ENCODE measurements around the gene MAN1B1. TPM values are rescaled to one million over a fixed set of nuclear protein-coding genes. Genes with fewer than 3 reads are reported as not detected.

MAN1B1 gene
- 56.8 and 72.2 TPM in 2 replicates for total RNA-seq (2014; rRNA removed; shearing (Covaris generic))

DNA sequence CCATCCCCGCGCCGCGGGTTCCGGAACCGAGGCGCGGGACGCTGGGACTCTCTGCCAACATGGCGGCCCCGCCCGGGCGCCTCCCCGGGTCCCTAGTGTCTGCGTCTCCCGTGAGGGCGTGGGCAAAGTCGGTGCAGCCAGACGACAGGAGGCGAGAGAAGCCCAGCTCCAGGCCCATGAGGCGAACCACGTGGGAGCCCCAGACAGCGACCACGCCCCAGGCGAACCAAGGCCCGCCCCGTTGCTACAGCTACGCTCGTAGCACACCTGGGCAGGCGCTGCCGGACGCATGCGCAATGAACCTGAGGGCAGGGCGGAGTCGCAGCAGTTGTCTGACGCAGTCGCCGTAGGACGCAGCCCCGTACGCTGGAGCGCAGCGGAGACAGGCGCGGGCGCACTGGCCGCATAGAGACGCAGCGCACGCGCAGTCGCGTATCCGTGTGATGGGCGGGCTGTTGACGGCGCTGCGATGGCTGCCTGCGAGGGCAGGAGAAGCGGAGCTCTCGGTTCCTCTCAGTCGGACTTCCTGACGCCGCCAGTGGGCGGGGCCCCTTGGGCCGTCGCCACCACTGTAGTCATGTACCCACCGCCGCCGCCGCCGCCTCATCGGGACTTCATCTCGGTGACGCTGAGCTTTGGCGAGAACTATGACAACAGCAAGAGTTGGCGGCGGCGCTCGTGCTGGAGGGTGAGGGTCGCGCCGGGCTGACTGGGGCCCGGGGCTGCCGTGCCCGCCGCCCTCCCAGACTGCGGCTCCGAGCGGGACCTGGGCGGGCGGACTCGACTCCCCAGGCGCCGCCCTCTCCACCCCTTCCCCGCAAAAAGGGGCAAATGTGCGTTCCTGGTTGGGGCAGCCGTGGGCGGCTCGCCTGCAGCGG, at the start of gene MAN1B1:
Gene MAN1B1 (plus strand): TSS at position 455 of the 878 bp plus-strand sequence. CDS start 15 bp downstream, at position 470.

GRCh38 chr9:137046088-137046787, 40.5 kb upstream of the MAN1B1 start, which contains the start of gene NPDC1:
Gene NPDC1 (minus strand): TSS chr9:137046177. CDS start chr9:137045989, 188 bp downstream.

GRCh38 chr9:137053944-137054931, 32.5 kb upstream of the MAN1B1 start, which contains the start of gene ENTPD2:
Gene ENTPD2 (minus strand): TSS chr9:137054061. CDS start chr9:137053997, 64 bp downstream.

GRCh38 chr9:137070201-137070905, 16.4 kb upstream of the MAN1B1 start, which contains the start of gene SAPCD2:
Gene SAPCD2 (minus strand): TSS chr9:137070557. CDS start chr9:137070460, 97 bp downstream.

GRCh38 chr9:137077010-137077747, 9.6 kb upstream of the MAN1B1 start, which contains the start of gene UAP1L1:
Gene UAP1L1 (plus strand): TSS chr9:137077517. CDS start chr9:137077533, 16 bp downstream.

DNA sequence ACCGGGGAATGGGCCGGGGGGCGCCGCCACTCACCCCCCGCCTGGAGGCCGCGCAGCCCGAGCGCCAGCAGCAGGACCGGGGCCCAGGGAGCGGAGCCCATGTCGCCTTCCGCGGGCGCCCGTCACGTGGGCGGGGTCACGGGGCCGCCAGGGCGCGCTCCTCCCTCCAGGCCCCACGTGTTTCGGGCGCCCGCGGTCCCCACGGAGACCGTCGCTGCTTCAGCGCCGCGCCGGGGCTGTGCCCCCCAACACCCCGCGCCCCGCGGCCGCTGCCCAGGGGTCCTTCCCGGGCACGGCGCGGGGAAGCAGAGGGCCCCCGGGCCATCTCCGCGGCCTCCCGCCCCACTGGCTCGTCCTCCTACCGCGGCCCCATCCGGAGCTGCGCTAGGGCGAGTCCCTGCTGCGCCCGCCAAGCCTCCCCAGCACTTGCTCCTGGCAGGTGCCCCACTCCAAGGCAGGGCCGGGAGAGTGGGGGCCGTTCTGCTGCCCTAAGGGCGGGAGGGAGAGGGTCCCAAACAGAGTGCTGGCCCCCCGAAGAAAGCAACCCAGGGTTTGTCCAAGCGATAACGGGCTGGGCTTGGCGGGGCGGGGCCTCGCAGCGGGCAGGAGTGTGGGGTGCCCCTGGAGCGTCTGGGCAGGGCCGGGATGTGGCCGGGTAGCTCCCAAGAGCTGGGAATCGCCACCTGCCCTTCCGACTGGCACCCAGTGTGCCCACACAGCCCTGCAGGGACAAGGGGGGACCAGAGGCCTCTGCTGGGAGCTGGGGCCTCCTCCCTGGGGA, 28.0 kb downstream of the MAN1B1 start, which contains the start of gene DPP7:
Gene DPP7 (minus strand): TSS at position 121 of the 781 bp plus-strand sequence. CDS start 20 bp downstream, at position 101.

DNA sequence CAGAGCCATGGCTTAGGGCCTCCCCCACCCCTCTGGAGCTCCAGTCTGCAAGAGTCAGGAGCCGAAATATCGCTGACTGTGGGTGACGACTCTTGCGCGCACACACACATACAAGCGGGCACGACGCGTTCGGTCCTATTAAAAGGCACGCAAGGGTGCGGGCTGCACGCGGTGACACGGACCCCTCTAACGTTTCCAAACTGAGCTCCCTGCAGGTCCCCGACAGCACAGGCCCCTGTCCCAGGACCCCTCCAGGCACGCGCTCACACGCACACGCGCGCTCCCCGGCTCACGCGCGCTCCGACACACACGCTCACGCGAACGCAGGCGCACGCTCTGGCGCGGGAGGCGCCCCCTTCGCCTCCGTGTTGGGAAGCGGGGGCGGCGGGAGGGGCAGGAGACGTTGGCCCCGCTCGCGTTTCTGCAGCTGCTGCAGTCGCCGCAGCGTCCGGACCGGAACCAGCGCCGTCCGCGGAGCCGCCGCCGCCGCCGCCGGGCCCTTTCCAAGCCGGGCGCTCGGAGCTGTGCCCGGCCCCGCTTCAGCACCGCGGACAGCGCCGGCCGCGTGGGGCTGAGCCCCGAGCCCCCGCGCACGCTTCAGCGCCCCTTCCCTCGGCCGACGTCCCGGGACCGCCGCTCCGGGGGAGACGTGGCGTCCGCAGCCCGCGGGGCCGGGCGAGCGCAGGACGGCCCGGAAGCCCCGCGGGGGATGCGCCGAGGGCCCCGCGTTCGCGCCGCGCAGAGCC, 52.1 kb downstream of the MAN1B1 start, which contains the start of gene GRIN1:
Gene GRIN1 (plus strand): TSS at position 433 of the 746 bp plus-strand sequence. CDS start 333 bp downstream, outside the sequence.

Small RNA genes lying within 50 kb of the gene (small RNA-seq; reads per million reads assigned to genes)
- not detected for gene RF00153

Other genes with a start within 250 kb of the MAN1B1 start
- gene AJM1, start 244.5 kb upstream of the MAN1B1 start, total RNA-seq (2014; rRNA removed; shearing (Covaris generic)), result 3.0 and 4.7 TPM in 2 replicates
- gene PHPT1, start 237.6 kb upstream of the MAN1B1 start, total RNA-seq (2014; rRNA removed; shearing (Covaris generic)), result 153 and 181 TPM in 2 replicates
- gene MAMDC4, start 234.6 kb upstream of the MAN1B1 start, total RNA-seq (2014; rRNA removed; shearing (Covaris generic)), result 3.6 TPM in 2 replicates
- 542 and 544 TPM in 2 replicates for gene EDF1, start 220.7 kb upstream of the MAN1B1 start, total RNA-seq (2014; rRNA removed; shearing (Covaris generic))
- 17.4 and 23.1 TPM in 2 replicates for gene TRAF2, start 200.5 kb upstream of the MAN1B1 start, total RNA-seq (2014; rRNA removed; shearing (Covaris generic))
- 108 and 131 TPM in 2 replicates for gene FBXW5, start 142.2 kb upstream of the MAN1B1 start, total RNA-seq (2014; rRNA removed; shearing (Covaris generic))
- not detected in 2 replicates for gene C8G, start 141.7 kb upstream of the MAN1B1 start, total RNA-seq (2014; rRNA removed; shearing (Covaris generic))
- gene LCN12, start 134.7 kb upstream of the MAN1B1 start, total RNA-seq (2014; rRNA removed; shearing (Covaris generic)), result 1.1 TPM in 1 of 2 replicates, not detected in the other
- gene PTGDS, start 109.5 kb upstream of the MAN1B1 start, total RNA-seq (2014; rRNA removed; shearing (Covaris generic)), result 1.4 TPM in 1 of 2 replicates, not detected in the other
- not detected in 2 replicates for gene LCNL1, start 104.0 kb upstream of the MAN1B1 start, total RNA-seq (2014; rRNA removed; shearing (Covaris generic))
- gene PAXX, start 94.6 kb upstream of the MAN1B1 start, total RNA-seq (2014; rRNA removed; shearing (Covaris generic)), result 93.9 and 103 TPM in 2 replicates
- 0.19 TPM in 1 of 2 replicates, not detected in the other for gene CLIC3, start 90.4 kb upstream of the MAN1B1 start, total RNA-seq (2014; rRNA removed; shearing (Covaris generic))
- 14.3 and 21.6 TPM in 2 replicates for gene ABCA2, start 58.7 kb upstream of the MAN1B1 start, total RNA-seq (2014; rRNA removed; shearing (Covaris generic))
- gene FUT7, start 54.9 kb upstream of the MAN1B1 start, total RNA-seq (2014; rRNA removed; shearing (Covaris generic)), result not detected in 2 replicates
- gene NPDC1, start 40.8 kb upstream of the MAN1B1 start, total RNA-seq (2014; rRNA removed; shearing (Covaris generic)), result 20.1 and 25.3 TPM in 2 replicates
- gene ENTPD2, start 32.9 kb upstream of the MAN1B1 start, total RNA-seq (2014; rRNA removed; shearing (Covaris generic)), result not detected in 2 replicates
- gene SAPCD2, start 16.4 kb upstream of the MAN1B1 start, total RNA-seq (2014; rRNA removed; shearing (Covaris generic)), result 26.8 and 28.7 TPM in 2 replicates
- 4.7 and 4.8 TPM in 2 replicates for gene UAP1L1, start 9.5 kb upstream of the MAN1B1 start, total RNA-seq (2014; rRNA removed; shearing (Covaris generic))
- gene DPP7, start 27.7 kb downstream of the MAN1B1 start, total RNA-seq (2014; rRNA removed; shearing (Covaris generic)), result 111 and 150 TPM in 2 replicates
- not detected in 2 replicates for gene GRIN1, start 52.2 kb downstream of the MAN1B1 start, total RNA-seq (2014; rRNA removed; shearing (Covaris generic))
- not detected in 2 replicates for gene LRRC26, start 83.1 kb downstream of the MAN1B1 start, total RNA-seq (2014; rRNA removed; shearing (Covaris generic))
- not detected in 2 replicates for gene TMEM210, start 85.1 kb downstream of the MAN1B1 start, total RNA-seq (2014; rRNA removed; shearing (Covaris generic))
- 26.1 and 32.6 TPM in 2 replicates for gene ANAPC2, start 101.6 kb downstream of the MAN1B1 start, total RNA-seq (2014; rRNA removed; shearing (Covaris generic))
- gene SSNA1, start 101.7 kb downstream of the MAN1B1 start, total RNA-seq (2014; rRNA removed; shearing (Covaris generic)), result 111 and 115 TPM in 2 replicates
- gene TPRN, start 113.8 kb downstream of the MAN1B1 start, total RNA-seq (2014; rRNA removed; shearing (Covaris generic)), result 14.6 and 16.1 TPM in 2 replicates
- gene TMEM203, start 118.7 kb downstream of the MAN1B1 start, total RNA-seq (2014; rRNA removed; shearing (Covaris generic)), result 39.9 and 43.5 TPM in 2 replicates
- gene NDOR1, start 118.7 kb downstream of the MAN1B1 start, total RNA-seq (2014; rRNA removed; shearing (Covaris generic)), result 19.3 and 30.1 TPM in 2 replicates
- 0.61 and 1.5 TPM in 2 replicates for gene RNF208, start 135.3 kb downstream of the MAN1B1 start, total RNA-seq (2014; rRNA removed; shearing (Covaris generic))
- gene CYSRT1, start 138.2 kb downstream of the MAN1B1 start, total RNA-seq (2014; rRNA removed; shearing (Covaris generic)), result 0.29 and 0.98 TPM in 2 replicates
- 0.05 and 0.94 TPM in 2 replicates for gene RNF224, start 140.5 kb downstream of the MAN1B1 start, total RNA-seq (2014; rRNA removed; shearing (Covaris generic))
- not detected in 2 replicates for gene SLC34A3, start 143.9 kb downstream of the MAN1B1 start, total RNA-seq (2014; rRNA removed; shearing (Covaris generic))
- gene TUBB4B, start 154.3 kb downstream of the MAN1B1 start, total RNA-seq (2014; rRNA removed; shearing (Covaris generic)), result 287 and 331 TPM in 2 replicates
- gene STPG3, start 164.3 kb downstream of the MAN1B1 start, total RNA-seq (2014; rRNA removed; shearing (Covaris generic)), result not detected in 2 replicates
- gene NELFB, start 168.3 kb downstream of the MAN1B1 start, total RNA-seq (2014; rRNA removed; shearing (Covaris generic)), result 51.1 and 51.2 TPM in 2 replicates
- 6.9 and 8.7 TPM in 2 replicates for gene TOR4A, start 190.7 kb downstream of the MAN1B1 start, total RNA-seq (2014; rRNA removed; shearing (Covaris generic))
- gene NRARP, start 215.3 kb downstream of the MAN1B1 start, total RNA-seq (2014; rRNA removed; shearing (Covaris generic)), result 0.11 TPM in 1 of 2 replicates, not detected in the other